ENCODE results near the gene SIVA1. TPM values are rescaled to one million over a fixed set of nuclear protein-coding genes. Genes with fewer than 3 reads are reported as not detected.

Gene SIVA1
- total and polyA plus RNA-seq, 9 of the 15 experiments (the other 6 are each of a cell fraction or from before 2014, with no cell fraction given): 4.2 to 186 (median 54.2) TPM

GRCh38 chr14:104741108-104741802 is 11.7 kb upstream of the SIVA1 start (continued):
- TF ChIP-seq CHAMP1 (IDR thresholded peaks at IDR 0.05): no peak
- TF ChIP-seq ZBTB11 (CRISPR knock-in tag; IDR thresholded peaks at IDR 0.05): no peak
- TF ChIP-seq NEUROD1 (IDR thresholded peaks at IDR 0.05; ENCODE audit: borderline replicate concordance, low read depth, low read length, partially characterized antibody): no peak
- no peak for TF ChIP-seq ZNF316 (IDR thresholded peaks at IDR 0.05)

Data from K562 (cell line).